Ovary (tissue), 3 donors: ENCODE measurements around the gene PCDHGB7.

Experiments used
- POLR2A ChIP-seq: fragments of 450-650 bp; IDR thresholded peaks from one replicate; pipeline ENCODE4 v1.6.1; 2017; ENCODE audit warnings: antibody characterized with exemption, mild to moderate bottlenecking, moderate library complexity
- TF ChIP-seq, protein P1 (sequence below), 3 donors: fragments of 450-650 bp in 2 of 3; fragments of 200-600 bp in 1 of 3; IDR thresholded peaks; one replicate each; pipeline versions ENCODE4 v1.5.1 to v1.8.0; 2016 to 2022; ENCODE audit warnings: antibody characterized with exemption in 3 of 3, mild to moderate bottlenecking in 1 of 3
- donor health status: DM: no; HTN: no; CAD: no.

DNA sequence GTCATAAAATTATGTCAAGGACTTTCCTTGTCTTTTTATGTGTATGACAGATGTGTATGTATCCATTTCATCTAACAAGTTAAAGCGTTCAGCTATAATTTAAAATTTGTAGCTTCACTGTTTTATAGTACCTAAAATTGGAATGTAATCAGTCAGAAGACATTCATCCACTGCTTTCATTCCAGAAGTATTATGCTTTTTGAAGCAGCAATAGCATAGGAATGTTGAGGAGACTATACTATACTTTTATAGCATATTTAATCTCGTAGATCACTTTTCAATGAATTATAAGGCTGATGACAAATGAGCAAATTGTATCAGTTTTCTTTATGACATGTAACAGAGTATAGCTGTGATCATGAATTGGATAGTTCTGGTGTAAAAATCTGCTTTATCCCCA lies 19.7 kb downstream of the PCDHGB7 start:
- TF ChIP-seq, protein P1, sequence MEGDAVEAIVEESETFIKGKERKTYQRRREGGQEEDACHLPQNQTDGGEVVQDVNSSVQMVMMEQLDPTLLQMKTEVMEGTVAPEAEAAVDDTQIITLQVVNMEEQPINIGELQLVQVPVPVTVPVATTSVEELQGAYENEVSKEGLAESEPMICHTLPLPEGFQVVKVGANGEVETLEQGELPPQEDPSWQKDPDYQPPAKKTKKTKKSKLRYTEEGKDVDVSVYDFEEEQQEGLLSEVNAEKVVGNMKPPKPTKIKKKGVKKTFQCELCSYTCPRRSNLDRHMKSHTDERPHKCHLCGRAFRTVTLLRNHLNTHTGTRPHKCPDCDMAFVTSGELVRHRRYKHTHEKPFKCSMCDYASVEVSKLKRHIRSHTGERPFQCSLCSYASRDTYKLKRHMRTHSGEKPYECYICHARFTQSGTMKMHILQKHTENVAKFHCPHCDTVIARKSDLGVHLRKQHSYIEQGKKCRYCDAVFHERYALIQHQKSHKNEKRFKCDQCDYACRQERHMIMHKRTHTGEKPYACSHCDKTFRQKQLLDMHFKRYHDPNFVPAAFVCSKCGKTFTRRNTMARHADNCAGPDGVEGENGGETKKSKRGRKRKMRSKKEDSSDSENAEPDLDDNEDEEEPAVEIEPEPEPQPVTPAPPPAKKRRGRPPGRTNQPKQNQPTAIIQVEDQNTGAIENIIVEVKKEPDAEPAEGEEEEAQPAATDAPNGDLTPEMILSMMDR (IDR thresholded peaks at IDR 0.05), result no peak
- no peak for TF ChIP-seq POLR2A
